SK-N-SH treated with all-trans-retinoic acid at 6 μM for 48 hours (cell line): ENCODE results near the gene SPTB.

Source experiments
- CSDC2 ChIP-seq: fragments of 250-450 bp; sonication (Bioruptor Pico); IDR thresholded peaks from 2 replicates; pipeline ENCODE4 v1.5.0; 2020; ENCODE audit warnings: mild to moderate bottlenecking, moderate library complexity
- ISL1 ChIP-seq: fragments of 250-450 bp; sonication (Bioruptor Pico); IDR thresholded peaks from 2 replicates; pipeline ENCODE4 v2.1.2; 2022; ENCODE audit warnings: mild to moderate bottlenecking, moderate library complexity
- OSR1 ChIP-seq: fragments of 250-450 bp; sonication (Bioruptor Pico); IDR thresholded peaks from 2 replicates; pipeline ENCODE4 v1.8.0; 2022; ENCODE audit warnings: moderate library complexity, mild to moderate bottlenecking, inconsistent platforms
- POU6F1 ChIP-seq: fragments of 250-450 bp; sonication (Bioruptor Pico); IDR thresholded peaks from 2 replicates; pipeline ENCODE4 v1.8.0; 2021; ENCODE audit warnings: low read depth, mild to moderate bottlenecking, moderate library complexity, borderline replicate concordance
- TOX ChIP-seq: fragments of 250-450 bp; sonication (Bioruptor Pico); IDR thresholded peaks from 2 replicates; pipeline ENCODE4 v1.8.0; 2021; ENCODE audit warnings: mild to moderate bottlenecking, moderate library complexity, borderline replicate concordance
- ZFP3 ChIP-seq: fragments of 250-450 bp; sonication (Bioruptor Pico); IDR thresholded peaks from 2 replicates; pipeline ENCODE4 v1.5.0; 2020; ENCODE audit warnings: mild to moderate bottlenecking, moderate library complexity
- TF ChIP-seq, protein P1 (sequence below): fragments of 250-450 bp; sonication (Bioruptor Pico); IDR thresholded peaks from 2 replicates; pipeline ENCODE4 v1.8.0; 2020; ENCODE audit warnings: mild to moderate bottlenecking, moderate library complexity, borderline replicate concordance
- TF ChIP-seq, protein P2 (sequence below): fragments of 250-450 bp; sonication (Bioruptor Pico); IDR thresholded peaks from 2 replicates; pipeline ENCODE4 v1.5.1; 2020; ENCODE audit warnings: low read depth, mild to moderate bottlenecking, moderate library complexity

- TF ChIP-seq, protein P1, sequence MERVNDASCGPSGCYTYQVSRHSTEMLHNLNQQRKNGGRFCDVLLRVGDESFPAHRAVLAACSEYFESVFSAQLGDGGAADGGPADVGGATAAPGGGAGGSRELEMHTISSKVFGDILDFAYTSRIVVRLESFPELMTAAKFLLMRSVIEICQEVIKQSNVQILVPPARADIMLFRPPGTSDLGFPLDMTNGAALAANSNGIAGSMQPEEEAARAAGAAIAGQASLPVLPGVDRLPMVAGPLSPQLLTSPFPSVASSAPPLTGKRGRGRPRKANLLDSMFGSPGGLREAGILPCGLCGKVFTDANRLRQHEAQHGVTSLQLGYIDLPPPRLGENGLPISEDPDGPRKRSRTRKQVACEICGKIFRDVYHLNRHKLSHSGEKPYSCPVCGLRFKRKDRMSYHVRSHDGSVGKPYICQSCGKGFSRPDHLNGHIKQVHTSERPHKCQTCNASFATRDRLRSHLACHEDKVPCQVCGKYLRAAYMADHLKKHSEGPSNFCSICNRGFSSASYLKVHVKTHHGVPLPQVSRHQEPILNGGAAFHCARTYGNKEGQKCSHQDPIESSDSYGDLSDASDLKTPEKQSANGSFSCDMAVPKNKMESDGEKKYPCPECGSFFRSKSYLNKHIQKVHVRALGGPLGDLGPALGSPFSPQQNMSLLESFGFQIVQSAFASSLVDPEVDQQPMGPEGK (CRISPR knock-in tag): no peak
- TF ChIP-seq, protein P2, sequence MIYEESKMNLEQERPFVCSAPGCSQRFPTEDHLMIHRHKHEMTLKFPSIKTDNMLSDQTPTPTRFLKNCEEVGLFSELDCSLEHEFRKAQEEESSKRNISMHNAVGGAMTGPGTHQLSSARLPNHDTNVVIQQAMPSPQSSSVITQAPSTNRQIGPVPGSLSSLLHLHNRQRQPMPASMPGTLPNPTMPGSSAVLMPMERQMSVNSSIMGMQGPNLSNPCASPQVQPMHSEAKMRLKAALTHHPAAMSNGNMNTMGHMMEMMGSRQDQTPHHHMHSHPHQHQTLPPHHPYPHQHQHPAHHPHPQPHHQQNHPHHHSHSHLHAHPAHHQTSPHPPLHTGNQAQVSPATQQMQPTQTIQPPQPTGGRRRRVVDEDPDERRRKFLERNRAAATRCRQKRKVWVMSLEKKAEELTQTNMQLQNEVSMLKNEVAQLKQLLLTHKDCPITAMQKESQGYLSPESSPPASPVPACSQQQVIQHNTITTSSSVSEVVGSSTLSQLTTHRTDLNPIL (CRISPR knock-in tag): no peak
- no peak for TF ChIP-seq ZFP3 (CRISPR knock-in tag)
- TF ChIP-seq POU6F1 (CRISPR knock-in tag): no peak
- TF ChIP-seq TOX (CRISPR knock-in tag): no peak
- TF ChIP-seq ISL1 (CRISPR knock-in tag): no peak
- TF ChIP-seq CSDC2 (CRISPR knock-in tag): no peak
- TF ChIP-seq OSR1 (CRISPR knock-in tag): no peak
These were observed 156.8 kb downstream of the SPTB start for GRCh38 chr14:64722842-64723447.
